ENCODE measurements around the gene TMCC2. TPM values are rescaled to one million over a fixed set of nuclear protein-coding genes. Genes with fewer than 3 reads are reported as not detected.
A peak's percentile ranks its signal among the peaks of the same experiment; 100 is the strongest.

The TMCC2 gene
- total and polyA plus RNA-seq, 3 donors from 2014 or later, result 8.5 to 14.7 (median 12.1) TPM

DNA sequence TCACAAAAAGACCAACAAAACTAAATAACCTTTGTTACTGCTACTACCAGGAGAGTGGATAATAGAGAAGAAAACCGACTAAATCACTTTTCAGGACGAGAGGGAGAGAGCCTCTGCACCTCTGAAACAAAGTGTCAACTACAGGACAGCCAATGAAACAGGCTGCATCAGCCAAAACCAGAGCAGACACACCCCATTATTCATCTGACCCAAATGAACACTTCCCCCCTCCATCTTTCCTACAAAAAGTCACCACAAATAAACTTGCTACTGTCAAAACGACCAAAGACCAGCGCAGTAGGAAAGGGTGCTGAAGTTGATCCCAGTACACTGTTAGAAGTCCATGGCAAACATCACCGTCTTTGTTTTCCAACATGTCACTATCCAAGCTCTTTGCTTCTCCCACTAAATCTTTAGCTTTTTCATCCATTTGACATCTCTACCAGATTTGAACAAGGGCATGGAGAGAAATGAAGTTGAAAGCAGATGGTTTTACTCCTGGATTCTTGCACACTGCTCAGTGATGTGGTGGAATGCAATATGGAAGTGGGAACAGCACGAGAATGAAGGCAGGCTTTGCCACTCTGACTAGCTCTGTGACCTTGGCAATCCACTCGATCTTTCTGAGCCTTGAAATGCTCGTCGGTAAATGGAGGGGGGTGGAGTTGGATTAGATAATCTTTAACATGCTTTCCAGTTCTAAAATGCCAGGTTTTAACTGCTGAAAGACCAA, 36.7 kb upstream of the TMCC2 start:
- no peak for TF ChIP-seq POLR2A (IDR thresholded peaks at IDR 0.05)
- TF ChIP-seq, protein P1, sequence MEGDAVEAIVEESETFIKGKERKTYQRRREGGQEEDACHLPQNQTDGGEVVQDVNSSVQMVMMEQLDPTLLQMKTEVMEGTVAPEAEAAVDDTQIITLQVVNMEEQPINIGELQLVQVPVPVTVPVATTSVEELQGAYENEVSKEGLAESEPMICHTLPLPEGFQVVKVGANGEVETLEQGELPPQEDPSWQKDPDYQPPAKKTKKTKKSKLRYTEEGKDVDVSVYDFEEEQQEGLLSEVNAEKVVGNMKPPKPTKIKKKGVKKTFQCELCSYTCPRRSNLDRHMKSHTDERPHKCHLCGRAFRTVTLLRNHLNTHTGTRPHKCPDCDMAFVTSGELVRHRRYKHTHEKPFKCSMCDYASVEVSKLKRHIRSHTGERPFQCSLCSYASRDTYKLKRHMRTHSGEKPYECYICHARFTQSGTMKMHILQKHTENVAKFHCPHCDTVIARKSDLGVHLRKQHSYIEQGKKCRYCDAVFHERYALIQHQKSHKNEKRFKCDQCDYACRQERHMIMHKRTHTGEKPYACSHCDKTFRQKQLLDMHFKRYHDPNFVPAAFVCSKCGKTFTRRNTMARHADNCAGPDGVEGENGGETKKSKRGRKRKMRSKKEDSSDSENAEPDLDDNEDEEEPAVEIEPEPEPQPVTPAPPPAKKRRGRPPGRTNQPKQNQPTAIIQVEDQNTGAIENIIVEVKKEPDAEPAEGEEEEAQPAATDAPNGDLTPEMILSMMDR (IDR thresholded peaks at IDR 0.05), result no peak
- intact Hi-C loops (cut with DNase I; ENCODE audit: low total_unique reads), result no loop called here
- no peak overlapping the region for H3K4me3 ChIP-seq
- peaks cover 20% of the 10 kb centered on the region for H3K4me1 ChIP-seq
- H3K9me3 ChIP-seq, result no peaks in the 10 kb centered on the region
- WGBS, 2 donors, result 44 to 59% methylated on average over 9 of the region's 9 CpGs
- peak; percentile 41 for DNase-seq
- no peaks in the 10 kb centered on the region for H3K27me3 ChIP-seq
- H3K36me3 ChIP-seq (ENCODE audit: low read depth, missing control alignments), result no peaks in the 10 kb centered on the region
- peak overlapping the region in 1 of 2 donors; percentile 12 for H3K27ac ChIP-seq

- Histone ChIP-seq H3K27me3 (no peaks in the 10 kb centered on the region), H3K4me3 (no peak overlapping the region), H3K27ac (peak overlapping the region in 1 of 2 donors; percentile 1), H3K4me1 (peaks cover 20% of the 10 kb centered on the region), H3K36me3 (ENCODE audit: low read depth, missing control alignments) (no peaks in the 10 kb centered on the region), H3K9me3 (no peaks in the 10 kb centered on the region)
- intact Hi-C loops (cut with DNase I; ENCODE audit: low total_unique reads), result no loop called here
- TF ChIP-seq, protein P1 (IDR thresholded peaks at IDR 0.05), result no peak
- no peak for TF ChIP-seq POLR2A (IDR thresholded peaks at IDR 0.05)
- DNase-seq, result no peak
- 51 to 64% methylated on average over 2 of the region's 2 CpGs for whole genome bisulfite sequencing, 2 donors
Observed at GRCh38 chr1:205191622-205192021, 36.1 kb upstream of the TMCC2 start.

DNA sequence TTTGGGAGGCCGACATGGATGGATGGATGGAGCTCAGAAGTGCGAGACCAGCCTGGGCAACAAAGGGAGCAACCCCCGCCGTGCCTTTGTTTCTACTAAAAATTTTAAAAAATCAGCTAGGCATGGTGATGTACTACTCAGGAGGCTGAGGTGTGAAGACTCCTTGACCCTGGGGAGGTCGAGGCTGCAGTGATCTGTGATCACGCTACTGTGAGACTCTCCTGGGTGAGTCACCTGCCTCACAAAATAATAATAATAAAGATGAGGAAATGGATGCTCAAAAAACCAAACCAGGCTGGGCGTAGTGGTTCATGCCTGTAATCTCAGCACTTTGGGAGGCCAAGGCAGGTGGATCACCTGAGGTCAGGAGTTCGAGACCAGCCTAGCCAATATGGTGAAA, 35.5 kb upstream of the TMCC2 start:
- TF ChIP-seq, protein P1 (IDR thresholded peaks at IDR 0.05), result no peak
- TF ChIP-seq POLR2A (IDR thresholded peaks at IDR 0.05), result no peak
- H3K27me3 ChIP-seq, result no peaks in the 10 kb centered on the region
- no peaks in the 10 kb centered on the region for H3K9me3 ChIP-seq
- no peak overlapping the region for H3K4me3 ChIP-seq
- no peaks in the 10 kb centered on the region for H3K36me3 ChIP-seq (ENCODE audit: low read depth, missing control alignments)
- intact Hi-C loops (cut with DNase I; ENCODE audit: low total_unique reads), result no loop called here
- WGBS, 2 donors, result 91 to 93% methylated on average over 8 of the region's 8 CpGs
- no peak for DNase-seq
- peaks cover 18% of the 10 kb centered on the region for H3K4me1 ChIP-seq
- no peak overlapping the region for H3K27ac ChIP-seq

DNA sequence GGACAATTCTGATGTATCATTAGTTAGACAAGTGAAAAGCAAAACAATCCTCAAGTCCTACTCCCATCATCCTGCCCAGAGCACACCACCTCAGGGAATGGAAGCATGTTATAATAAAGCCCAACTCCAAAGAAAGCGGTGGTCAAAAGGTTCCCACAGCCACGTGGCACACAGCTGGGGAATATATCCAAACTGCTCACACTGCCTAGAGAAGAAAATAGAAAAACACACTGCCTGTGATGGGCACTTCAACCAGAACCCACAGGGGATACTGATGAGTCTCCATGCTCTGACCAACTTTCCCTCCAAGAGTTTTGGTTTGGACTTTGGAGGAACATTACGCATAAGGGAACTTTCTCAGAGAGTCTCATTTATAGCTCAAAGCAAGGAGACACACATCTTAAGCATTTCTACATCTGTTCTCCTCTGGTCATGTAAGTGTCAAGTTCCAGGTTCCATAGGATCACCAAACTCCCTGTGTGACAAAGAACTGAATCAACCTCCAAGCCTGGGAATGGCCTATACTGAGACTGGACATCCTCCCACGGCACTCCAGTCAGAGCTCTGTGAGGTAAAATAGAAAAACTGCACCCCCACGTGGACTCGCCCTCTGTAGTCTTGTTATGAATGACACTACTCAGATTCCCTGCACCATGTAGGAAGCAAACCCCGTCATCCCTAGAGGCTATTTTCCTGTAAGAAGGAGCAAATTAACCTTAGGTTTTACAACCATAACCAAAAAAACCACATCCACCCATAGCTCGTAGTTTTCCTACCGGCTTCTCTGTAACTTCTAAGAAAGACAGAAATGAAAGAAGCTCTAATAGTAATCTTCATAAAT, 28.4 kb upstream of the TMCC2 start:
- intact Hi-C loops (cut with DNase I; ENCODE audit: low total_unique reads), result no loop called here
- H3K4me3 ChIP-seq, result no peak overlapping the region
- DNase-seq, result no peak
- no peaks in the 10 kb centered on the region for H3K9me3 ChIP-seq
- H3K27ac ChIP-seq, result no peak overlapping the region
- no peak for TF ChIP-seq POLR2A (IDR thresholded peaks at IDR 0.05)
- TF ChIP-seq, protein P1 (IDR thresholded peaks at IDR 0.05), result no peak
- H3K27me3 ChIP-seq, result no peaks in the 10 kb centered on the region
- H3K36me3 ChIP-seq (ENCODE audit: low read depth, missing control alignments), result no peaks in the 10 kb centered on the region
- 76 to 81% methylated on average over 9 of the region's 9 CpGs for WGBS, 2 donors
- no peaks in the 10 kb centered on the region for H3K4me1 ChIP-seq

Data from testis (tissue), 3 donors.